SW480 (cell line): ENCODE data around the gene SAP30L.

Experiments
- DNase-seq: peaks from one replicate; pipeline ENCODE4 v3.0.0-alpha.2; 2016; ENCODE audit warnings: low spot score

SAP30L gene

DNA sequence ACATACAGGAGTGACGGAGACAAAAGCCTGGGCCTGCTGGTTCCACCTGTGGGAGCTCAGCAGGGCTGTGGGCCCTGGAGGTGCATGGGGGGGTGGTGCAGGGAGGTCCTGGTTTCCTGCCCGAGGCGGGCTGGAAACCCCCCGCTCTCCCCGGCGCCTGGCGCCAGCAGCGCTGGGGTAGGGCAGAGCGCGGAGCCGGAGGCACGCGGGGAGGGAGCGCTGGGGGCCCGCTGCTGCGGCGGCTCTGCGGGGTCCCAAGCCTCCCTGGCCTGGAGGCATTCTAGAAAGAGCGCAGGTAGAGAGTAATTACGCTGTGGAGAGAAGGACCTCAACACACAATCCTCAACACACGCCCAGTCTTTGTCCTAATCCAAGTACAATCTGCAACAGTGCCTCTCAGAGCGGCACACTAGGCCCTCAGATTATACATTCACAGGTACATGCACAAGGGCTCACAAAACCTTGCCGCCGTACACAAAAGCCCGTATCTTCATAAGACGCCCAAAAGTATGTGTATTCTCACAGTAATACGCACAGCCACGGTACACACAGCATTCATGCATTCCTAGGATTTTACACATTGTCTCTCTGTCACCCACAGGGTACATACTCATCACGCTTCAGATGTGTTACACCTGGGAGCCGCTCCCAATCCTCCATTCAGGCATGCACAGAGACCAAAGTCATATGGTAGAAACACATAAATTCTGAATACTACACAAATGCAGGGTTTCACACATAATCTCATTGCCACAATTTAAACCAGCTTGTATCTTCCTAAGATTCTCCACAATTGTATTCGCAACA is 34.4 kb downstream of the SAP30L start:
- no peak for DNase-seq

- DNase-seq, result no peak
These were observed 35.0 kb downstream of the SAP30L start for GRCh38 chr5:154480847-154481246.

DNA sequence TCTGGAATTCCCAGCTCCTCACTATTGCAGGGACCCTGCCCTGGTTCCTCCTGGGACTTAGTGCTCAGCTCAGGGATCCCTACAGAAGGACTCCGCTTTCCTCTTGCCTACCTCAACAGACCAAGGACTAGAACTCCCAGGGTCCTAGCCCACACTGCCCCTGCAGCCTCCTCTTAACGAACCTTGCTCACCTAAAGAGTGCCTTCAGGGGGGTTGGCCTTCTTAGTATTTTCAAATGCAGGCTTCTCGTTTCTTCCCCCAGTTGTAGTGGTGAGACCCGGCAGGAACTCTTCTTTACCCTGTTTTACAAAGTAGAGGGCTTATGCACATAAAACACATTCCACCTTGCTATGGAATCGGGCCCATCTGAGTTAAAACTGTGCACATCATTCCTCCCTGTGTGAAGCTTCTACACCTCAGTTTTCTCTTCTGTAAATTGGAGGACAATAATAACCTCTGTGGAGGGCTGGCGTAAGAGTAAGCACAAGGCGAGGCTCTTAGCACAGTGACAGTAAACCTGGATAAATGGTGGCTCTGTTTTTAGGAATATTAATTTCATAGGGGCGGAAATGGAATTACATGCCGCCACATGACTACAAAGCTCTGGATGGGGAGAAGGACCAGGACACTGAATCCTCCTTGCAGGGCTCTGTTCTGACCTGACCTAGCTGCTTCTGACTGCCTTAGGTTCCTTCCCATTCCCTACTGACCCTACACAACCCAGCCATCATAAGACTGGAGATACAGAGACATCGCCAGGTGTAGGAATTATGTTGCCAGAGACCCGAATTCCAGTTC is 36.0 kb downstream of the SAP30L start:
- DNase-seq, result no peak

GRCh38 chr5:154482528-154483449 is 37.0 kb downstream of the SAP30L start:
- no peak for DNase-seq

DNA sequence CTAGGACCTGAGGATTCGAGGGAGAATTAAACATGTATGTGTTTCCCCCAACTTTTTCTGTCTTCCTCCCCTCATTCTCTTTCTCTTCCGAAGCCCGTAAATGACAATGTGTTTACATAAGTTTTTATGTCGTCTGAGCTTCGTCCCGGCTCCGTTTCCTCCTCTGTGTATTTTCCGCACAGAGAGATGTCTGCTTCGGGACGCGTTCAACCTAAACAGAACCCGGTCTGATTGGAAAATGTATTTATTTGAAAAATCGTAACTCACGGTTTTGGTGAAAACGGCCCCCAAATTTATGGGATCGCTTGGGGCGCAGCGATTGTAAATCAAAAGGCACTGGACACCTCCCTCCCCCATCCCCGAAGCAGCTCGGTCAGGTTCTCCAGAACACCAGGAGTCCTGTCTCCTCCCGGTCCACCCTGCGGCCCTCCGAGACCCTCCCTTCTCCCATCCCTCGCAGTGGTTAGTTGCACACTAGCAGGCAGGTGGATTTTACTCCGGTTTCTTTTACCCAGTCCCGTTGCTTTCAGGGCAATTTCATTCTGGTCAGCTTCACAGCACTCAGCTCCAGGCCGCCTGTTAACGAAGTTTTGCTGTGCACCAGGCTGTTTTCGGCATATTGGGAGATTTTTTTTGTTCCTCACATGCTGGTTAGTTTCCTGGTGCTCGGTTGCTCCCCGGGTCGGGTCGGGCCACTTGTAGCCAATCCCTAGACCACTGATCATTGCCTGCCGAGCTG is 38.0 kb downstream of the SAP30L start:
- no peak for DNase-seq

- no peak for DNase-seq
These were observed 38.7 kb downstream of the SAP30L start for GRCh38 chr5:154484393-154485095.

- DNase-seq, result no peak
These were observed 39.3 kb downstream of the SAP30L start for GRCh38 chr5:154485096-154485491.

DNA sequence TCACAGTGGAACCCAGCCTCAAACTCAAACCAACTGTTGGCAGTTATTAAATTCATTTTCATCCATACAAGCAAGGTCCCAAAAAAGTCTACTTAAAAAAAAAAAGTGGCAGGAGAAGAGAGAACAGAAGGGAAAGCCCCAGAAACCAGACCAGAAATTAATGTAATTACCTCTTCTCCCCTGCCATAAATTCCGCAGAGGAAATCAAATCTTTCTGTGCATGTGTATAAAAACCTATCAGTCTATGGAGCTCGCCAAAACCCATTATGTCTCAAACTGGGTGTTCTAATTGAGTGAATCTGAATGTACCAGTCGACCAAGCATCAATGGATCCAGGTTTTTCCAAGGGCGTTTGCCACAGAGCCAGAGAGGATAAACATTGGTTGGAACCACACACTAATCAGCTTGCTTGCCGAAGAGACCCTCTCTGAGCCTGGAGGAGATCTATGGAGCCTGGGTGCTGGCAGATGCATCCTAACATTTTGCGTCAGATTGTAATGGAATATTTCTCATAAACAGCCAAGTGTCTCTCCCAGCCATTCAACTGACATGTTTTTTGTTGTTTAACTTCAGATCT is 40.1 kb downstream of the SAP30L start:
- no peak for DNase-seq

DNA sequence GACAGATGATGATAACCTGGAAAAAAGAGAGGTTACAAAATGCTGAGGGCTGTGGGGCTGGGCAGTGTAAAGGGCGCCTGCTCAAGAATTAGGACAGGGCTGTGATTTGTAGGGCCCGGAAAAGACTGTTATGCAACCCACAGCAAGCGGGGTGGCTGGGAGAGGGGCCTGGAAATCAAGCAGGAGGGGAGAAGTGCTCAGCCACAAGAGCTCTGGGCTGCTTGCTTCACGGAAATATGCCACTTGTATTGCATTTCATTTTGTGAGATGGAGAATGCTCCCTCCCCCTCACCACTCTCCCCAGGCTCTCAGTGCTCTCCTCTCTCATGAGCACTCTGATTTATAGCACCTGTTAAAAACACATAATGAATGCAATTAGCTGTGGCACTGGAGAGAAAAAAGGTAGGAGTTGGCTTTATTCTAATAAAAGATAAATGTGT is 40.6 kb downstream of the SAP30L start:
- no peak for DNase-seq

DNA sequence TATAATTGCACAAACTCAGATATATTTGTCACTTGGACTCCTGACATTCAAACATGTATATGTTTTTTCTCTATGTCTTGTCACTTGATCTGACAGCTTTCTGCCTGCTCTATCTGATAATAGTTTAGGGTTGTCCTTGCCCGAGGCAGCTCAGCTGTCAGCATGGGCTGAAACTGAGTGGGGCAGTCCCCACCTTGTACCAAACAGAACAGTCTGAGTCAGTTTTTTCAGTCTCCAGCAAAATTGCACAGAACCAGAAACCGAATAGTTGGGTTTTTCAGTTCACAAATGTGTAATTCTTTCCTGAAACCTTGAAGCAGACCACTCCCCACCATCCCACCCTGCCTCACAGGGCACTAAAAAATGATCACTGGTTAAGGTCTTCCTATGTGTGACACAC is 41.7 kb downstream of the SAP30L start:
- DNase-seq, result no peak

- DNase-seq, result no peak
These were observed 46.1 kb downstream of the SAP30L start for GRCh38 chr5:154491941-154492340.

GRCh38 chr5:154493274-154493673 is 47.5 kb downstream of the SAP30L start:
- no peak for DNase-seq

DNA sequence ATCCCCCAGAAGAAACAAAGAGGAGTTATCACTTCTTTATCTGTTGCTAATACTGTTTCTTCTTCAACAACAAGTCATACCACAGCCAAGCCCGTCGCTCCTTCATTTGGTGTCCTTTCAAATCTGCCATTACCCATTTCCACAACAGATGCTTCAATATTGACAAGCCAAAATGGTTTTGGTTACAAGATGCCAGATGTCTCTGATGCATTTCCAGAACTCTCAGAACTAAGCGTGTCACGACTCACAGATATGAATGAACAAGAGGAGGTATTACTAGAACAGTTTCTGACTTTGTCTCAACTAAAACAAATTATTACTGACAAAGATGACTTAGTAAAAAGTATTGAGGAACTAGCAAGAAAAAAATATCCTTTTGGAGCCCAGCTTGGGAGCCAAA is 48.2 kb downstream of the SAP30L start:
- no peak for DNase-seq

- no peak for DNase-seq
These were observed 52.8 kb downstream of the SAP30L start for GRCh38 chr5:154498591-154498990.

DNA sequence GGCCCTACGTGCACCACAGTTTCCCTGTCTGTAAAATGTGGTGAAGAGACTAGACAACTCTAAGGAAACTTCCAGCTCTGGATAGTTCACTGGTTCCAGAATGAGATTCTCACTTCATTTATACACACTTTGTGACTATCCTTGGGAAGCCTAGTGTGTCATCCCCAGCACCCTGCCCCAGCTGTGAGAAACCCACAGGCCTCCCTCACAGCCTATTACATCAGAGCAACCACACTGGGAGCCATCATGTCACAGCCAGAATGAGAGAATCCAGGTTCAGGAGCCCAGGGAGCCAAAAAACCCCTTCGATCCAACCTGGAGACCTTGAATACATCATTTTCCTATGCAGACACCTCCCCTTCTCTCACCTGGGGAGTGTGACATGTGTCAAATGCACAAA is 53.2 kb downstream of the SAP30L start:
- no peak for DNase-seq

GRCh38 chr5:154501566-154501965 is 55.8 kb downstream of the SAP30L start:
- no peak for DNase-seq

GRCh38 chr5:154502180-154502579 is 56.4 kb downstream of the SAP30L start:
- DNase-seq, result no peak

GRCh38 chr5:154503698-154504039 is 57.9 kb downstream of the SAP30L start:
- DNase-seq, result no peak

DNA sequence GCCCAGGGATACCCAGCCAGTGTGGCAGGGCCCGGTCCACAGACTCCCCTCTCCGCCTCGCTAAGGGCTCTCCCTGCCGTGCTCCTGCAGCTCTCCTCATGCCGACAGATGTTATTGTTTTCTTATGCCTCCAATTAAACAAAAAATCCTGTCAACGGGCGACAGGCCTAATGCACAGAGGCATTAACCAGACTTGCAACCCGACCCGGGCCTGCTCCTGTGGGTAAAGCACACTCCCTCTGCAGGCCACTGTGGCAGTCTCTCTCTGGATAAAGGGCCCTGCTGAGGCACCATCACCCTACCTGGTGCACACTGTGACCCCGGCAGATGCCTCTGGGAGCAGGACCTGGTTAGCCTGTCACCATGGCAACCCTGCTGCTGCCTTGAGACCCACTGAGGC is 59.8 kb downstream of the SAP30L start:
- no peak for DNase-seq

DNA sequence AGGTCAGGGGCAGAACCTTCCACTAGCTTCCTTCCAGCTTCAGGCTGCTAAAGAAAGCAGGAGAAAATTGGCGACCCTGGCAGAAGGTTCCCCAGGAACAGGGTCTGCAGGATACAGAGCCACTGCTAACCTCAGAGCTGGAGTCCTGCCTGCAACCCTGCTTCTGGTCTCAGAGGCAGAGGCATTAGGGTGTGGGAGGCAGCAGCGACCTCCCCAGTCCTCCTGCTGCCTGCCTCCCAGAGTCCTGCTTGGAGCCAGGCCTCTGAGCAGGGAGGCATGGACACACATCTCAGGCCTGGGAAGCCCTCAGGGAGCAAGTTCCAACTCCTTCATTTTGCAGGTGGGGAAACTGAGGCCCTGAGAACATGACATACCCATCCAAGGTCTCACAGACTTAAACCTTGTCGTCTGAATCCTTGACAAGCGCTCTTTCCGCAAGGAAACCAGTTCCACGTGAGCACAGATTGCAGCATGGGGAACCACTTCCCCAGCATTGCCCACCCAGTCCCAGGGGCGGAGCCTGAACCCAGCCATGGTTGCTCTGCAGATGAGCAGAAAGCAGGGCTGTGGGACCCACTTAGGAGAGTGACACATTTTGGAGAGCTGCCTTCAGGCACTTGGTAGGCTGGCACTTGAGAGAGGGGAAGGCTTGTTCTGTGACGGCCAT is 60.4 kb downstream of the SAP30L start:
- no peak for DNase-seq
